Stomach (tissue), 9 donors: Measurements from ENCODE around the gene ACOT13. TPM values are rescaled to one million over a fixed set of nuclear protein-coding genes. Genes with fewer than 3 reads are reported as not detected.
"Not testable (repeated sequence)": the region's sequence is repeated elsewhere in the genome, so short reads cannot be mapped to it uniquely, and the experiment has no call there.

Source experiments
- DNase-seq, 2 donors: peaks; one replicate each; pipeline versions ENCODE4 v3.0.0 to v3.0.0-alpha.2; 2013 to 2019
- H3K27ac ChIP-seq, 5 donors: fragments of 200-600 bp in 4 of 5; sonication (generic) in 4 of 5; one replicate each; pipeline ENCODE4 v1.5.1; 2013 to 2019; ENCODE audit warnings: mild to moderate bottlenecking in 1 of 5, moderate library complexity in 1 of 5
- H3K27me3 ChIP-seq, 3 donors: fragments of 200-600 bp; sonication (generic); one replicate each; pipeline ENCODE4 v1.5.1; 2017 to 2019; ENCODE audit warnings: mixed run types in 1 of 3
- H3K36me3 ChIP-seq, 4 donors: fragments of 200-600 bp; sonication (generic); 1 replicate in 3 of 4; 2 replicates in 1 of 4; pipeline ENCODE4 v1.5.1; 2016 to 2019
- H3K4me1 ChIP-seq, 4 donors: fragments of 200-600 bp; sonication (generic); one replicate each; pipeline ENCODE4 v1.5.1; 2016 to 2019
- H3K4me3 ChIP-seq, 4 donors: fragments of 200-600 bp; sonication (generic) in 3 of 4; one replicate each; pipeline ENCODE4 v1.5.1; 2016 to 2019; ENCODE audit warnings: mild to moderate bottlenecking in 1 of 4
- H3K9me3 ChIP-seq, 4 donors: fragments of 200-600 bp; sonication (generic); one replicate each; pipeline ENCODE4 v1.5.1; 2016 to 2019
- CTCF ChIP-seq, 7 experiments: fragments of 450-650 bp in 4 of 7; fragments of 200-600 bp in 3 of 7; sonication (generic) in 3 of 7; IDR thresholded peaks; one replicate each; pipeline ENCODE4 v1.5.1; 2016 to 2019; ENCODE audit warnings: antibody characterized with exemption in 7 of 7, control low read depth in 2 of 7, mild to moderate bottlenecking in 1 of 7
- EP300 ChIP-seq: sonication (generic); formaldehyde crosslinking; IDR thresholded peaks from one replicate; pipeline ENCODE4 v1.6.1; 2017; ENCODE audit warnings: antibody characterized with exemption
- POLR2A ChIP-seq, 4 donors: fragments of 450-650 bp; IDR thresholded peaks; one replicate each; pipeline ENCODE4 v1.6.1; 2016; ENCODE audit warnings: antibody characterized with exemption in 4 of 4, control low read depth in 2 of 4, mild to moderate bottlenecking in 1 of 4, moderate library complexity in 1 of 4
- POLR2AphosphoS5 ChIP-seq, 3 donors: sonication (generic); formaldehyde crosslinking; IDR thresholded peaks; one replicate each; pipeline ENCODE4 v1.6.1; 2016; ENCODE audit warnings: antibody characterized with exemption in 3 of 3
- WGBS, 5 donors: extraction: QIAGEN DNeasy Blood & Tissue Kit in 3 of 5; methylation state at CpG; one replicate each; pipeline versions ENCODE4 v1.1.5 to v1.1.7; 2013 to 2018; 5-methylcytosine and 5-hydroxymethylcytosine counted together
- intact Hi-C: fragments of 100-400 bp; cut with DNase I; formaldehyde crosslinking; loops from one replicate; pipeline ENCODE4 v1.15.1; 2023; ENCODE audit warnings: low total_unique reads
- polyA plus RNA-seq, 3 donors: library from polyadenylated mRNA; stranded (reverse); fragments of 200-250 nt; gene quantifications; one replicate each; pipeline ENCODE4 v1.2.3, GENCODE V29; 2013
- total RNA-seq, 5 donors: library from RNA; depleted of rRNA; stranded (reverse); fragments of >200 nt; gene quantifications; one replicate each; pipeline versions ENCODE4 v1.1.0 to v1.2.3, GENCODE V29; 2014 to 2016
- donor health status: healthy with polysubstance abuse.
- donor health status: Bipolar disorder and iron deficiency.
- donor health status: healthy.

ACOT13 gene
- total and polyA plus RNA-seq, 8 donors = 2.9 to 22.1 (median 9.2) TPM

DNA sequence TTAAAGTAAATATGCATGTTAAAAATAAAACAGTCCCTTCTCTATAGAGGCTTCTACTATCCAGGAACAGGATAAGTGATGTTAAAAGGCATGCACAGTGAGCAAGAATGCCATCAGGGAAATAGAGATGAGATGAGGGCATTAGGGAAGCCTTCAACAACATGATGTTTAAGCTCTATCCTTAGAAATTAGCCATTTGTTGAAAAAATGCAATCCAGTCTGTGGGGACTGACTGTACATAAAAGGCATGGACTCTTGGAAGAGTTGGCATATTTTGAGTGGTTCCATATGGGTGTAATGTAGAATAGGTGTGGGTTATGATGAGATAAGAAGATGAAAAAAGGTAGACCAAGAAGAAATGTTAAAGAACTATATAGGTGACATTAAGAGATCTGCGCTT lies 26.7 kb upstream of the ACOT13 start:
- H3K36me3 ChIP-seq = no peaks in the 10 kb centered on the region
- peaks cover 0 to under 1% (median 0%) of the 10 kb centered on the region in 4 donors for H3K4me1 ChIP-seq
- WGBS, 5 donors = 98 to 100% (median 100%) methylated on average over 1 of the region's 1 CpG
- TF ChIP-seq EP300 = no peak
- TF ChIP-seq CTCF (IDR thresholded peaks at IDR 0.05) = no peak
- no peak for TF ChIP-seq POLR2AphosphoS5 (IDR thresholded peaks at IDR 0.05)
- no peak for TF ChIP-seq POLR2A (IDR thresholded peaks at IDR 0.05)
- H3K9me3 ChIP-seq = peaks cover 0 to 3% (median 0%) of the 10 kb centered on the region in 4 donors
- intact Hi-C loops = no loop called here
- peaks cover 0 to 14% (median 4%) of the 10 kb centered on the region in 3 donors for H3K27me3 ChIP-seq
- no peak overlapping the region for H3K4me3 ChIP-seq
- DNase-seq = no peak
- H3K27ac ChIP-seq = no peak overlapping the region

DNA sequence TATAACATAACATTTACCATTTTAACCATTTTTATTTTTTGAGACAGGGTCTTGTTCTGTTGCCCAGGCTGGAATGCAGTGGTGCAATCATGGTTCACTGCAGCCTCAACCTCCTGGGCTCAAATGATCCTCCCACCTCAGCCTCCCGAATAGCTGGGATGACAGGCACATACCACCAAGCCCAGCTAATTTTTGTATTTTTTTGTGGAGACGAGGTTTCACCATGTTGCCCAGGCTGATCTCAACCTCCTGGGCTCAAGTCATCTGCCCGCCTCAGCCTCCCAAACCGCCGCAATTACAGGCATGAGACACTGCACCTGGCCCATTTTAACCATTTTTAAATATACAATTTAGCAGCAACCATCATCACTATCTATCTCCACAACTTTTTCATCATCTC lies 26.2 kb upstream of the ACOT13 start:
- H3K4me1 ChIP-seq, H3K27ac ChIP-seq, H3K36me3 ChIP-seq, intact Hi-C loops, DNase-seq, H3K4me3 ChIP-seq, H3K9me3 ChIP-seq: not testable (repeated sequence)
- whole genome bisulfite sequencing, 5 donors = 79 to 96% (median 93%) methylated on average over 5 of the region's 5 CpGs
- H3K27me3 ChIP-seq = peaks cover 0 to 14% (median 4%) of the 10 kb centered on the region in 3 donors

DNA sequence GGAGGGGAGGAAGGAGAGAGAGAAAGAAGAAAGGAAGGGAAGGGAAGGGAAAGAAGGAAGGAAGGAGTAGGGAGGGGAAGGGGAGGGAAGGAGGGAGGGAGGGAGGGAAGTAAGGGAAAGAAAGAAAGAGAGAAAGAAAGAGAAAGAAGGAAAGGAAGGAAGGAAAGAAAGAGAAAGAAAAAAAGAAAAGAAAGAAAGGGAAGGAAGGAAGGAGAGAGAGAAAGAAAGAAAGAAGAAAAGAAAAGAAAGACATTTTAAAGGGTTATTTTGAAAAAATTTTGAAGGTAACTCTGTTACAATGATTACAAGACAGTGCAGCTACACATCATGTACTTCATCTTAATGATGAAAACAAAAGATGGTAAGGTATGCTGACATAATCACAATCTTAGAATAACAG lies 24.8 kb upstream of the ACOT13 start:
- DNase-seq = no peak
- peaks cover 0 to 15% (median 11%) of the 10 kb centered on the region in 4 donors for H3K4me1 ChIP-seq
- no peaks in the 10 kb centered on the region for H3K36me3 ChIP-seq
- no peak overlapping the region for H3K4me3 ChIP-seq
- intact Hi-C loops = no loop called here
- no peaks in the 10 kb centered on the region for H3K9me3 ChIP-seq
- H3K27ac ChIP-seq = no peak overlapping the region
- peaks cover 0 to 14% (median 4%) of the 10 kb centered on the region in 3 donors for H3K27me3 ChIP-seq
- TF ChIP-seq EP300 (no peak), POLR2AphosphoS5 (IDR thresholded peaks at IDR 0.05) (no peak), POLR2A (IDR thresholded peaks at IDR 0.05) (no peak), CTCF (IDR thresholded peaks at IDR 0.05) (no peak)

DNA sequence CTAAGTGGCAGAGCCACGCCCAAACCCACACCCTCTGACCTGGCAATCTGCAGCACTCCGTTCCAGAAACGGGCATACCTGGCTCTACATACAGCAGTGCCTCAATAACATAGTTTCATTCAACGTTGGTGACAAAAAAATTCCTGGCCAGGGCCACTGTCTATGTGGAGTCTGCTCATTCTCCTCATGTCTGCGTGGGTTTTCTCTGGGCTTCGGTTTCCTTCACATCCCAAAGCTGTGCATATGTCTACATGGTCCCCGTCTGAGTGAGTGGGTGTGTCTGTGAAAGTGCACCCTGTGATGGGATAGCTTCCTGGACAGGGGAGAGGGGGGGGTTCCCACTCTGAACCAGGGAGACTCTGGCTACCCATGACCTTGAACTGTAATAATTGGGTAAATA lies 23.0 kb upstream of the ACOT13 start:
- peaks cover 0 to 14% (median 4%) of the 10 kb centered on the region in 3 donors for H3K27me3 ChIP-seq
- H3K27ac ChIP-seq = no peak overlapping the region
- peaks cover 0 to 15% (median 11%) of the 10 kb centered on the region in 4 donors for H3K4me1 ChIP-seq
- intact Hi-C loops = no loop called here
- no peak for TF ChIP-seq POLR2AphosphoS5 (IDR thresholded peaks at IDR 0.05)
- TF ChIP-seq EP300 = no peak
- TF ChIP-seq CTCF (IDR thresholded peaks at IDR 0.05) = no peak
- TF ChIP-seq POLR2A (IDR thresholded peaks at IDR 0.05) = no peak
- WGBS, 5 donors = 52 to 70% (median 55%) methylated on average over 7 of the region's 7 CpGs
- DNase-seq = no peak
- H3K36me3 ChIP-seq = no peaks in the 10 kb centered on the region
- no peaks in the 10 kb centered on the region for H3K9me3 ChIP-seq
- H3K4me3 ChIP-seq = no peak overlapping the region

DNA sequence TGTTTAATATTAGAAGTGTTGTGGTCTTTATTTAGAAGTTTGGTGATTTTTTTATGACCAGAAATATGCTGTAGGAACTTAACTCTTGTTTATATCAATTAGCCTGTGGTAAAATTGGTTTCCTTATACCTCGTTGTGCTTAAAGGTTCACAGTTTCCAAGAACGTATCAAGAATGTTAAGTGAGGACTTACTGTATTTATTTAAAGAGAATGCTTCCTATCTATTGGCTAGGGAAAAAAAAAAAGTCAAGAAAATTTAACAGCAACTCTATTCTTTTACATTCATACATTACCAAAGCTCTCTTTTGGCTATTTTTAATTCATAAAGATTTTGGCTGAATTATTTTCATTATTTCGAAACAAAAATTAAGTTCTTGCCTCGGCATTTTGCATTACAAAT lies 22.5 kb upstream of the ACOT13 start:
- intact Hi-C loops = no loop called here

More for the DNA sequence above, 22.5 kb upstream of the ACOT13 start:
- Histone ChIP-seq H3K27me3 (peaks cover 0 to 14% (median 4%) of the 10 kb centered on the region in 3 donors), H3K9me3 (no peaks in the 10 kb centered on the region), H3K4me3 (no peak overlapping the region), H3K27ac (no peak overlapping the region), H3K4me1 (peaks cover 0 to 15% (median 11%) of the 10 kb centered on the region in 4 donors), H3K36me3 (peaks cover 0 to 4% (median 0%) of the 10 kb centered on the region in 4 donors)
- 72 to 81% (median 74%) methylated on average over 4 of the region's 4 CpGs for WGBS, 5 donors
- DNase-seq = no peak
- TF ChIP-seq POLR2AphosphoS5 (IDR thresholded peaks at IDR 0.05) (no peak), POLR2A (IDR thresholded peaks at IDR 0.05) (no peak), EP300 (no peak), CTCF (IDR thresholded peaks at IDR 0.05) (no peak)
